HCT116 (cell line): ENCODE results near the gene SHISA2. TPM values are rescaled to one million over a fixed set of nuclear protein-coding genes. Genes with fewer than 3 reads are reported as not detected.

Experiments
- ATAC-seq: fragments of 200-7000 bp; cut with Tn5 transposase; 2 replicates; pipeline ENCODE4 v1.9.1; 2020; ENCODE audit warnings: mild to moderate bottlenecking, moderate library complexity
- BruUV-seq: library from RNA; stranded (reverse); fragments of 400-500 nt; replicated peaks from 2 replicates; lab custom pipeline; 2021; lab: Mats Ljungman, UMichigan
- CTCF ChIA-PET: fragments of 300-600 bp; sonication (Branson Sonifier 250); formaldehyde crosslinking; loops from one replicate; lab custom pipeline; 2021; ENCODE audit warnings: antibody characterized with exemption; lab: Charles Lee
- POLR2A ChIA-PET: fragments of 300-600, 350-600 bp; sonication (Branson Sonifier 250); formaldehyde crosslinking; loops from one replicate; lab custom pipeline; 2021; ENCODE audit warnings: antibody characterized with exemption; lab: Charles Lee
- RAD21 ChIA-PET, 2 experiments: fragments of 300-600 bp; sonication (Branson Sonifier 250); formaldehyde crosslinking; loops; one replicate each; lab custom pipeline; 2023; ENCODE audit warnings: low total read pairs in 2 of 2; ENCODE audit not compliant: uncharacterized antibody in 2 of 2, unreplicated experiment in 2 of 2, low non-redundant PET in 1 of 2; lab: Charles Lee
- DNase-seq: peaks from one replicate; pipeline ENCODE4 v3.0.0-alpha.2; 2010; ENCODE audit warnings: low read depth, low spot score
- H2AFZ ChIP-seq: fragments of 200-600 bp; shearing (Covaris generic), sonication (generic); 2 replicates; pipeline ENCODE4 v1.6.1; 2017; ENCODE audit warnings: low read depth, mixed run types, mixed read lengths, antibody characterized with exemption, low read length; ENCODE audit not compliant: poor library complexity, severe bottlenecking
- H3K27ac ChIP-seq: 2 replicates; pipeline ENCODE4 v1.5.1; 2012; ENCODE audit warnings: low read depth, low read length
- H3K27me3 ChIP-seq: fragments of 200-600 bp; sonication (generic); 2 replicates; pipeline ENCODE4 v1.6.1; 2016; ENCODE audit warnings: mixed run types, low read length, mixed read lengths; ENCODE audit not compliant: insufficient read depth
- H3K36me3 ChIP-seq, 2 experiments: fragments of 200-500 bp in 1 of 2; fragments of 200-600 bp in 1 of 2; sonication (Bioruptor generic) in 1 of 2; sonication (generic) in 1 of 2; 2 replicates each; pipeline versions ENCODE4 v1.5.1 to v1.6.1; 2014 to 2016; ENCODE audit warnings: low read length in 2 of 2, inconsistent platforms in 1 of 2, mixed read lengths in 1 of 2, mixed run types in 1 of 2; ENCODE audit not compliant: insufficient read depth in 2 of 2, control insufficient read depth in 1 of 2
- H3K4me1 ChIP-seq, 2 experiments: fragments of 200-600 bp in 1 of 2; sonication (generic) in 1 of 2; 2 replicates each; pipeline versions ENCODE4 v1.5.1 to v1.6.1; 2012 to 2017; ENCODE audit warnings: low read length in 2 of 2, inconsistent platforms in 1 of 2, mild to moderate bottlenecking in 1 of 2, mixed read lengths in 1 of 2, mixed run types in 1 of 2, moderate library complexity in 1 of 2; ENCODE audit not compliant: insufficient read depth in 2 of 2, control insufficient read depth in 1 of 2
- H3K4me2 ChIP-seq: fragments of 200-600 bp; sonication (generic); 2 replicates; pipeline ENCODE4 v1.6.1; 2017; ENCODE audit warnings: mixed run types, low read length, mixed read lengths
- H3K4me3 ChIP-seq, 2 experiments: fragments of 200-600 bp in 1 of 2; sonication (generic) in 1 of 2; replicated peaks in 1 of 2; 2 replicates each; pipeline ENCODE4 v1.5.1; 2011 to 2016; ENCODE audit warnings: low read length in 2 of 2, control low read depth in 1 of 2, low read depth in 1 of 2, mild to moderate bottlenecking in 1 of 2, mixed read lengths in 1 of 2, mixed run types in 1 of 2
- H3K79me2 ChIP-seq: fragments of 200-600 bp; sonication (generic); 2 replicates; pipeline ENCODE4 v1.6.1; 2017; ENCODE audit warnings: mild to moderate bottlenecking, mixed run types, low read length, moderate library complexity, mixed read lengths; ENCODE audit not compliant: insufficient read depth
- H3K9ac ChIP-seq: fragments of 200-600 bp; sonication (generic); 2 replicates; pipeline ENCODE4 v1.6.1; 2016; ENCODE audit warnings: low read length, mixed read lengths
- H3K9me2 ChIP-seq: fragments of 200-600 bp; sonication (generic), shearing (Covaris generic); 2 replicates; pipeline ENCODE4 v1.6.1; 2017; ENCODE audit warnings: mixed run types, mild to moderate bottlenecking, moderate library complexity; ENCODE audit not compliant: insufficient read depth
- H3K9me3 ChIP-seq, 2 experiments: fragments of 200-500 bp in 1 of 2; fragments of 200-600 bp in 1 of 2; sonication (Bioruptor generic) in 1 of 2; sonication (generic) in 1 of 2; 2 replicates each; pipeline ENCODE4 v1.6.1; 2014 to 2017; ENCODE audit warnings: low read length in 2 of 2, mixed read lengths in 2 of 2, inconsistent platforms in 1 of 2, low read depth in 1 of 2, mild to moderate bottlenecking in 1 of 2, mixed run types in 1 of 2, moderate library complexity in 1 of 2; ENCODE audit not compliant: control insufficient read depth in 1 of 2, insufficient read depth in 1 of 2
- H4K20me1 ChIP-seq: fragments of 200-600 bp; sonication (generic), shearing (Covaris generic); 2 replicates; pipeline ENCODE4 v1.6.1; 2017; ENCODE audit warnings: mixed run types, mild to moderate bottlenecking, moderate library complexity; ENCODE audit not compliant: insufficient read depth
- CBX3 ChIP-seq: IDR thresholded peaks from 2 replicates; pipeline ENCODE4 v1.6.1; 2012; ENCODE audit warnings: low read depth
- EGR1 ChIP-seq: IDR thresholded peaks from 2 replicates; pipeline ENCODE4 v1.6.1; 2012; ENCODE audit warnings: low read depth
- EZH2phosphoT487 ChIP-seq: fragments of 200-600 bp; IDR thresholded peaks from 2 replicates; pipeline ENCODE4 v1.6.1; 2018; ENCODE audit warnings: antibody characterized with exemption, borderline replicate concordance
- POLR2A ChIP-seq: IDR thresholded peaks from 2 replicates; pipeline ENCODE4 v1.7.0; 2011; ENCODE audit warnings: borderline replicate concordance; ENCODE audit not compliant: insufficient read depth, insufficient read length; ENCODE audit errors: extremely low read depth
- RAD21 ChIP-seq: IDR thresholded peaks from 2 replicates; pipeline ENCODE4 v1.6.1; 2012; ENCODE audit warnings: low read depth, mild to moderate bottlenecking
- SIN3A ChIP-seq: IDR thresholded peaks from 2 replicates; pipeline ENCODE4 v1.6.1; 2012; ENCODE audit warnings: low read depth
- SP1 ChIP-seq: IDR thresholded peaks from 2 replicates; pipeline ENCODE4 v1.6.1; 2012; ENCODE audit warnings: low read depth
- SRF ChIP-seq: IDR thresholded peaks from 2 replicates; pipeline ENCODE4 v1.6.1; 2012; ENCODE audit warnings: low read depth
- TCF7L2 ChIP-seq: IDR thresholded peaks from 2 replicates; pipeline ENCODE4 v1.7.0; 2011; ENCODE audit warnings: borderline replicate concordance, inconsistent platforms; ENCODE audit not compliant: insufficient read depth, insufficient read length; ENCODE audit errors: extremely low read depth
- YY1 ChIP-seq: IDR thresholded peaks from 2 replicates; pipeline ENCODE4 v1.6.1; 2011; ENCODE audit warnings: low read length, low read depth, moderate library complexity, mild to moderate bottlenecking; ENCODE audit not compliant: insufficient replicate concordance; ENCODE audit errors: extremely low read depth
- ZNF274 ChIP-seq: fragments of 200-500 bp; sonication (Bioruptor generic); IDR thresholded peaks from 2 replicates; pipeline ENCODE4 v1.6.1; 2014; ENCODE audit warnings: mild to moderate bottlenecking, low read depth, low read length, inconsistent platforms
- intact Hi-C: fragments of 100-400 bp; cut with micrococcal nuclease; formaldehyde crosslinking; loops from 2 replicates; pipeline ENCODE4 v1.10.0; 2022
- total RNA-seq: library from RNA; stranded (reverse); gene quantifications from one replicate; pipeline ENCODE4 v1.2.1, GENCODE V29; 2021; ENCODE audit not compliant: unreplicated experiment
- TF ChIP-seq, protein P1 (sequence below): IDR thresholded peaks from 2 replicates; pipeline ENCODE4 v1.6.1; 2011; ENCODE audit warnings: mild to moderate bottlenecking, low read length, moderate library complexity; ENCODE audit not compliant: insufficient replicate concordance; ENCODE audit errors: extremely low read depth
- TF ChIP-seq, protein P2 (sequence below): IDR thresholded peaks from 2 replicates; pipeline ENCODE4 v1.6.1; 2012; ENCODE audit warnings: low read depth

SHISA2 gene
- total RNA-seq, 1 experiment from 2014 or later: not detected

DNA sequence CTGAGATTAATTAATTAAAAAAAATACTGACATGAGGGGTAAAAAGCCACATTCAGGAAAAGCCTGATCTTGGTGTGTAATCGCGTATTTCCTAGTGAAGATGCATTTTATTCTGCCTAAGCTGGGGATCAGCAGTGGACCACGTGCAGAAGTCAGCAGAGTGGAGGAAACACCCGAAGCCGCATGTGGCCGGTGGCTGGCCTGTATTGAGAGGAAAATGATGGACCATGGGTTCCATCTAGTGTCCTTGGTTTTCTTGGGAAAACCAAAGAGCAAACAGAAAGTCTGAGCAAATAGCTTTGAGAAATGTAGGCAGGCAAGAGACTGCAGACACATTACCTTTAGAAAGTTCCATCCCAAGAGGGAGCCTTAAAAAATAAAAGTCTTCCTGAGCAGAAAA, 23.7 kb upstream of the SHISA2 start:
- DNase-seq: no peak
- no peaks in the 10 kb centered on the region for H3K36me3 ChIP-seq
- H3K27ac ChIP-seq: no peak overlapping the region
- no peak overlapping the region for H2AFZ ChIP-seq
- BruUV-seq: no TSS peak
- no peak overlapping the region for H3K4me3 ChIP-seq
- peaks cover 0 to 4% of the 10 kb centered on the region in 2 experiments; a peak in 1 of 4 replicates for H3K4me1 ChIP-seq
- intact Hi-C loops: no loop called here
- H3K9me2 ChIP-seq: no peaks in the 10 kb centered on the region
- no peak overlapping the region for H3K4me2 ChIP-seq
- TF ChIP-seq, protein P1, sequence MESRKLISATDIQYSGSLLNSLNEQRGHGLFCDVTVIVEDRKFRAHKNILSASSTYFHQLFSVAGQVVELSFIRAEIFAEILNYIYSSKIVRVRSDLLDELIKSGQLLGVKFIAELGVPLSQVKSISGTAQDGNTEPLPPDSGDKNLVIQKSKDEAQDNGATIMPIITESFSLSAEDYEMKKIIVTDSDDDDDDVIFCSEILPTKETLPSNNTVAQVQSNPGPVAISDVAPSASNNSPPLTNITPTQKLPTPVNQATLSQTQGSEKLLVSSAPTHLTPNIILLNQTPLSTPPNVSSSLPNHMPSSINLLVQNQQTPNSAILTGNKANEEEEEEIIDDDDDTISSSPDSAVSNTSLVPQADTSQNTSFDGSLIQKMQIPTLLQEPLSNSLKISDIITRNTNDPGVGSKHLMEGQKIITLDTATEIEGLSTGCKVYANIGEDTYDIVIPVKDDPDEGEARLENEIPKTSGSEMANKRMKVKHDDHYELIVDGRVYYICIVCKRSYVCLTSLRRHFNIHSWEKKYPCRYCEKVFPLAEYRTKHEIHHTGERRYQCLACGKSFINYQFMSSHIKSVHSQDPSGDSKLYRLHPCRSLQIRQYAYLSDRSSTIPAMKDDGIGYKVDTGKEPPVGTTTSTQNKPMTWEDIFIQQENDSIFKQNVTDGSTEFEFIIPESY: no peak
- TF ChIP-seq SRF (no peak), SP1 (no peak), TCF7L2 (no peak), EGR1 (no peak), CBX3 (no peak), SIN3A (no peak), YY1 (no peak), RAD21 (no peak), ZNF274 (no peak), POLR2A (no peak), EZH2phosphoT487 (no peak)
- TF ChIP-seq, protein P2, sequence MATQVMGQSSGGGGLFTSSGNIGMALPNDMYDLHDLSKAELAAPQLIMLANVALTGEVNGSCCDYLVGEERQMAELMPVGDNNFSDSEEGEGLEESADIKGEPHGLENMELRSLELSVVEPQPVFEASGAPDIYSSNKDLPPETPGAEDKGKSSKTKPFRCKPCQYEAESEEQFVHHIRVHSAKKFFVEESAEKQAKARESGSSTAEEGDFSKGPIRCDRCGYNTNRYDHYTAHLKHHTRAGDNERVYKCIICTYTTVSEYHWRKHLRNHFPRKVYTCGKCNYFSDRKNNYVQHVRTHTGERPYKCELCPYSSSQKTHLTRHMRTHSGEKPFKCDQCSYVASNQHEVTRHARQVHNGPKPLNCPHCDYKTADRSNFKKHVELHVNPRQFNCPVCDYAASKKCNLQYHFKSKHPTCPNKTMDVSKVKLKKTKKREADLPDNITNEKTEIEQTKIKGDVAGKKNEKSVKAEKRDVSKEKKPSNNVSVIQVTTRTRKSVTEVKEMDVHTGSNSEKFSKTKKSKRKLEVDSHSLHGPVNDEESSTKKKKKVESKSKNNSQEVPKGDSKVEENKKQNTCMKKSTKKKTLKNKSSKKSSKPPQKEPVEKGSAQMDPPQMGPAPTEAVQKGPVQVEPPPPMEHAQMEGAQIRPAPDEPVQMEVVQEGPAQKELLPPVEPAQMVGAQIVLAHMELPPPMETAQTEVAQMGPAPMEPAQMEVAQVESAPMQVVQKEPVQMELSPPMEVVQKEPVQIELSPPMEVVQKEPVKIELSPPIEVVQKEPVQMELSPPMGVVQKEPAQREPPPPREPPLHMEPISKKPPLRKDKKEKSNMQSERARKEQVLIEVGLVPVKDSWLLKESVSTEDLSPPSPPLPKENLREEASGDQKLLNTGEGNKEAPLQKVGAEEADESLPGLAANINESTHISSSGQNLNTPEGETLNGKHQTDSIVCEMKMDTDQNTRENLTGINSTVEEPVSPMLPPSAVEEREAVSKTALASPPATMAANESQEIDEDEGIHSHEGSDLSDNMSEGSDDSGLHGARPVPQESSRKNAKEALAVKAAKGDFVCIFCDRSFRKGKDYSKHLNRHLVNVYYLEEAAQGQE: no peak
- ChIA-PET POLR2A (no interaction called here), CTCF (no interaction called here), RAD21 (no interaction called here)
- no peaks in the 10 kb centered on the region for H4K20me1 ChIP-seq
- H3K9ac ChIP-seq: no peak overlapping the region
- no peaks in the 10 kb centered on the region for H3K79me2 ChIP-seq
- H3K9me3 ChIP-seq: no peaks in the 10 kb centered on the region
- ATAC-seq: no peak
- H3K27me3 ChIP-seq: peaks cover 30% of the 10 kb centered on the region
